ENCODE results near the gene TSTD2. TPM values are rescaled to one million over a fixed set of nuclear protein-coding genes. Genes with fewer than 3 reads are reported as not detected.

Gene TSTD2
- total and polyA plus RNA-seq, 5 donors from 2014 or later, result 5.5 to 21.5 (median 9.4) TPM

DNA sequence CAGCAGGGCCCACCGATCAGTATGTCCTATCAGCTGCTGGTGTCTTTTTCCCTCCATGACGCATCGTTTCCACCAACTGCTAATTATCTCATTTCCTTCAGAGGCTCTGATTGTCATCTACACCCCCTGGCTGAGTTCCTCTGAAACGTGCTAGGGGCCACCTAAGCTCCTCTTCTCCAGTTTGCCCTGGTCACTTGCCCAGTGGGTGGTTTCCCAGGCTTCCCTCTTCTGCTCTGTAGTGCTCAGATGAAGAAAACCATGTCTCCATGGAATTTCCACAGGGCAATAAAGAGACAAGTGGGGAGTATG, 65.3 kb downstream of the TSTD2 start:
- Histone ChIP-seq H3K4me3 (ENCODE audit: low read depth, low read length) (no peak overlapping the region), H3K27me3 (ENCODE audit: control insufficient read depth, insufficient read depth, low read length) (no peaks in the 10 kb centered on the region), H3K27ac (ENCODE audit: insufficient read depth, low read length, poor library complexity, severe bottlenecking) (no peak overlapping the region), H3K36me3 (ENCODE audit: control insufficient read depth, insufficient read depth, low read length) (no peaks in the 10 kb centered on the region), H3K4me1 (ENCODE audit: control insufficient read depth, insufficient read depth, low read length, poor library complexity, severe bottlenecking) (no peaks in the 10 kb centered on the region), H3K9me3 (ENCODE audit: control insufficient read depth in 2 of 2, low read length in 2 of 2) (no peaks in the 10 kb centered on the region)
- H3K4me3 Mint-ChIP-seq, result no peak overlapping the region
- ATAC-seq (ENCODE audit: low read depth in 2 of 2), result no peak
- H3K4me1 Mint-ChIP-seq, result peaks cover 0 to 3% (median 0%) of the 10 kb centered on the region in 4 donors
- DNase-seq, result no peak
- no peaks in the 10 kb centered on the region for H3K36me3 Mint-ChIP-seq
- H3K27me3 Mint-ChIP-seq, result peaks cover 5% of the 10 kb centered on the region
- H3K27ac Mint-ChIP-seq, result no peak overlapping the region
- H3K9me3 Mint-ChIP-seq, result peaks cover 0 to 1% (median 0%) of the 10 kb centered on the region in 7 donors

DNA sequence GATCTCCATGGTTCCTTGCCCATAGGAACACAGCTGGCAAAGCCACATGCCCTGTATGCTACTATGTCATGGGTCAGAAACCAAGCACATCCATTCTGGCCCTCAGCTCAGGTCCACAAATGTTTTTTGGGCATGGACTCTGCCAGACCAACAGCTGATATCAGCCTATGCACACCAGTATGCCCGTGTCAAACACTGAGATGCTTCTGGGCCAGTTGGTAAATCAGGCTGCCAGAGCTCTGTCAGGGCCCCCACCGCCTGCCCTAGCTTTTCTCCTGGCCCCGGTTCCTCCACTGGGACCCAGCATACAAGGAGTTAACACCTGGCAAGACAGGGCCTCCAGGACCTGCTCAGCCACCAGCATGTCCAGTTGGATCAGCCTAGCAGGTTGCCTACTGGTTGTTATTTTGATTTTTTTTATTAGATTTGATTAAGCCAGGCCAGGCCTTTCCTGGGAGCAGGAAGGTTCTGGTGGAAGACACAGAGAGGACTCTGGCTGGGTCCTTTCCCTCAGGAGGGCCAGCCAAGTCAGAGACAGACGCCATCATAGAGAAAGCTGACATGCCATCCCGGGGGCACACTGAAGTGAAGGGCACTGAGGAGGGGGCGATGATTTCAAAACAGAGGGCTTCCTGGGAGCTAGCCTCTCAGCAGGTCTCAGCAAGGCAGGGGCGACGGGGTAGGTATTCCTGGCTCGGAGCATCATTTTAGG, 65.8 kb downstream of the TSTD2 start:
- no peak overlapping the region for H3K27ac Mint-ChIP-seq
- ATAC-seq (ENCODE audit: low read depth in 2 of 2) (no peak), DNase-seq (no peak)
- H3K4me1 Mint-ChIP-seq, result peaks cover 0 to 3% (median 0%) of the 10 kb centered on the region in 4 donors
- no peak overlapping the region for H3K4me3 Mint-ChIP-seq
- peaks cover 5% of the 10 kb centered on the region for H3K27me3 Mint-ChIP-seq
- peaks cover 0 to 1% (median 0%) of the 10 kb centered on the region in 7 donors for H3K9me3 Mint-ChIP-seq
- Histone ChIP-seq H3K27me3 (ENCODE audit: control insufficient read depth, insufficient read depth, low read length) (no peaks in the 10 kb centered on the region), H3K4me1 (ENCODE audit: control insufficient read depth, insufficient read depth, low read length, poor library complexity, severe bottlenecking) (no peaks in the 10 kb centered on the region), H3K27ac (ENCODE audit: insufficient read depth, low read length, poor library complexity, severe bottlenecking) (no peak overlapping the region), H3K4me3 (ENCODE audit: low read depth, low read length) (no peak overlapping the region), H3K9me3 (ENCODE audit: control insufficient read depth in 2 of 2, low read length in 2 of 2) (no peaks in the 10 kb centered on the region), H3K36me3 (ENCODE audit: control insufficient read depth, insufficient read depth, low read length) (no peaks in the 10 kb centered on the region)
- no peaks in the 10 kb centered on the region for H3K36me3 Mint-ChIP-seq

DNA sequence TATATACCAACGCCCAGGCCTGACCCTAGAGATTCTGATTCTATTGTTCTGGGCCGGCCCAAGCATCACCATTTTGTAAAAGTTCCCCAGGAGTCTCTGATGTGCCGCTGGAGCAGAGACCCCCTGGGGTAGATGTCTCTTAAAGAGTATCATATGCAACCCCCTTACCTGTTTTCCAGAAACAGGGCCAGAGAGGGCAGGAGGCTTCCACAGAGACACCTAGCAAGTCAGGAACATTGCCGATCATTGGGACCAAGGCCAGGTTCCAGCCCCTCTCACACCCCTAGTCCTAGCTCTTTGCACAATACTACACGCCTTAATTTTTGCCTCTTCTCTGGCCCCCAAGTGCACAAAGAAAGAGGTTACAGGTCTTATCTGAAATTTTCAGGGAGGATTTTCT, 67.9 kb downstream of the TSTD2 start:
- no peak for ATAC-seq (ENCODE audit: low read depth in 2 of 2)
- Mint-ChIP-seq H3K27me3 (peaks cover 9% of the 10 kb centered on the region), H3K4me1 (no peaks in the 10 kb centered on the region), H3K4me3 (no peak overlapping the region), H3K27ac (no peak overlapping the region), H3K9me3 (peaks cover 0 to 1% (median 0%) of the 10 kb centered on the region in 7 donors), H3K36me3 (no peaks in the 10 kb centered on the region)
- H3K4me3 ChIP-seq (ENCODE audit: low read depth, low read length), result no peak overlapping the region
- no peaks in the 10 kb centered on the region for H3K27me3 ChIP-seq (ENCODE audit: control insufficient read depth, insufficient read depth, low read length)
- no peaks in the 10 kb centered on the region for H3K36me3 ChIP-seq (ENCODE audit: control insufficient read depth, insufficient read depth, low read length)
- H3K27ac ChIP-seq (ENCODE audit: insufficient read depth, low read length, poor library complexity, severe bottlenecking), result no peak overlapping the region
- no peaks in the 10 kb centered on the region for H3K9me3 ChIP-seq (ENCODE audit: control insufficient read depth in 2 of 2, low read length in 2 of 2)
- no peak for DNase-seq
- H3K4me1 ChIP-seq (ENCODE audit: control insufficient read depth, insufficient read depth, low read length, poor library complexity, severe bottlenecking), result no peaks in the 10 kb centered on the region

DNA sequence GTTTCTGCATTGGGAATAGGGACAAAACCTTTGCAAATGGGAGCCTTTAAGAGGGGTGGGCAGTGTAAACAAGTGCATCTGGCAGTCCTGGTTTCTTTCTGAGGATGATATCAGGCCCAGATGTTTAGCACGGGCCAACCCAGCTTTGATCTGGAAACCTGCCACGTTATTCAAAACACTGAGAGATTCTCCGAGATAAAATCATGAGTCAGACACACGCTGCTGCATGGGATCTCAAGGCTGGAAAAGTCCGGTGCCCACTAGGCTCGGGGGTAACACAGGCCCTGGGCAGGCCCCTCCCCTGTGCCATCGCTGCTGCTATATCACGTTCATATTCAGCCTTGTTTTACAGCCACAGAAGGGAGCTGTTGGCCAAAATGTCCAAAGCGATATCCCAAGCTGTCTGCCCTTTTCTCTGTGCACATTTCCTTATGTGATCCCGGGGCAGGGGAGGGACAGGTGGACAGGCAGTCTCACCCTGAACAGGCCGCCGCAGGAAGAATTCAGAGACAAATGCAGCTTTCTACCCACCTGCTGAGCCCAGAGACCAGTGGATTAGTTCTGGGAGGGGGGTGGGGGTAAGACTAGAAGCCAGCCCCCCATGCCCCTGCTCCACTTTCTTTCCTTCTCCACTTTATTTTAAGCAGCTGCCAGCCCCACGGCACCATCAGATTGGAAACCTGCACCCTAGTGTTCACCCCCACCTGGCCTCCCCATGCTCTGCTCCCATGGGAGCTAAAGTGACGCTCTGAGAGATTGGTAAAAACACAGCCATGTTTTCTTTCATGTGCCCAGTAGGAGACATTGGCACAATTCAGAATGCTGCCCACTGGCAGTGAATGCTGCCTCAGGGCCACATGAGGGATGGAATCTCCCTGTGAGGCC, 68.6 kb downstream of the TSTD2 start:
- no peak overlapping the region for H3K4me3 ChIP-seq (ENCODE audit: low read depth, low read length)
- DNase-seq (no peak), ATAC-seq (ENCODE audit: low read depth in 2 of 2) (no peak)
- no peak overlapping the region for H3K4me3 Mint-ChIP-seq
- H3K27me3 ChIP-seq (ENCODE audit: control insufficient read depth, insufficient read depth, low read length), result peaks cover 2% of the 10 kb centered on the region
- no peaks in the 10 kb centered on the region for H3K36me3 ChIP-seq (ENCODE audit: control insufficient read depth, insufficient read depth, low read length)
- no peak overlapping the region for H3K27ac Mint-ChIP-seq
- H3K36me3 Mint-ChIP-seq, result no peaks in the 10 kb centered on the region
- peaks cover 0 to 1% (median 0%) of the 10 kb centered on the region in 7 donors for H3K9me3 Mint-ChIP-seq
- no peak overlapping the region for H3K27ac ChIP-seq (ENCODE audit: insufficient read depth, low read length, poor library complexity, severe bottlenecking)
- H3K4me1 ChIP-seq (ENCODE audit: control insufficient read depth, insufficient read depth, low read length, poor library complexity, severe bottlenecking), result no peaks in the 10 kb centered on the region
- peaks cover 14% of the 10 kb centered on the region for H3K27me3 Mint-ChIP-seq
- no peaks in the 10 kb centered on the region for H3K4me1 Mint-ChIP-seq
- H3K9me3 ChIP-seq (ENCODE audit: control insufficient read depth in 2 of 2, low read length in 2 of 2), result no peaks in the 10 kb centered on the region

DNA sequence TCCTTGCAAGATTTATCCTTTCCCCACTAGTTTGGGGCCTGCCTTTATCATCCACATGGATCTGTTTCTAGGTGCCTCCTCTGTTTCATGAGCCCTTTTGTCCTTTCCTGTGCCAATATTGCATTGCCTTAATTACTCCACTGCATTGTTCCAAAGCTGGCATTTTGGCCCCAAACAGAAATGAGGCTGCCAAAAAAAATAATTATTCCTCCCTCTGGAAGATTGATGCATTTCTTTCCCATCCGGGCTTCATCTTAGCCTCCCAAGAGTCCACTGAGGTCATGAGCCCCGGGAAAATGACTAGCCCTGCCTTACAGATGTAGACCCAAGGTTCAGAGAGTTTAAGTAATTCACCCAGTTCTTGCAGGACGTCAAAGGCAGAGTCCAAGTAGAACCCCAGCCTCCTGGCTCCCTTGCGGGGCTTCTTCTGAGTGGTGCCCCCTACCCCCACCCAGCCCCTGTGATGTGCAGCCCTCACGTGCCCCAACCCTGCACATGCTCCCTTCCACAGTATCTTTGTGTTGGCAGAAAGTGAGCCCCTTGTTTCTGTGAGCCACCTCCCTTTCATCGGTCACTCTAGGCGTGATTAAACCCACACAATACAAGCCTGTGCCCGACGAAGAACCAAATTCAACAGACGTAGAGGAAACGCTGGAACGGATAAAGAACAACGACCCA, 69.6 kb downstream of the TSTD2 start:
- H3K36me3 Mint-ChIP-seq, result no peaks in the 10 kb centered on the region
- peaks cover 14% of the 10 kb centered on the region for H3K27me3 Mint-ChIP-seq
- no peak overlapping the region for H3K4me3 Mint-ChIP-seq
- H3K9me3 ChIP-seq (ENCODE audit: control insufficient read depth in 2 of 2, low read length in 2 of 2), result no peaks in the 10 kb centered on the region
- ATAC-seq (ENCODE audit: low read depth in 2 of 2) (no peak), DNase-seq (no peak)
- H3K27me3 ChIP-seq (ENCODE audit: control insufficient read depth, insufficient read depth, low read length), result peaks cover 2% of the 10 kb centered on the region
- no peaks in the 10 kb centered on the region for H3K36me3 ChIP-seq (ENCODE audit: control insufficient read depth, insufficient read depth, low read length)
- no peak overlapping the region for H3K27ac ChIP-seq (ENCODE audit: insufficient read depth, low read length, poor library complexity, severe bottlenecking)
- no peak overlapping the region for H3K27ac Mint-ChIP-seq
- H3K4me1 Mint-ChIP-seq, result peaks cover 0 to 7% (median 5%) of the 10 kb centered on the region in 4 donors
- no peaks in the 10 kb centered on the region for H3K4me1 ChIP-seq (ENCODE audit: control insufficient read depth, insufficient read depth, low read length, poor library complexity, severe bottlenecking)
- no peak overlapping the region for H3K4me3 ChIP-seq (ENCODE audit: low read depth, low read length)
- H3K9me3 Mint-ChIP-seq, result peaks cover 0 to 1% (median 0%) of the 10 kb centered on the region in 7 donors

DNA sequence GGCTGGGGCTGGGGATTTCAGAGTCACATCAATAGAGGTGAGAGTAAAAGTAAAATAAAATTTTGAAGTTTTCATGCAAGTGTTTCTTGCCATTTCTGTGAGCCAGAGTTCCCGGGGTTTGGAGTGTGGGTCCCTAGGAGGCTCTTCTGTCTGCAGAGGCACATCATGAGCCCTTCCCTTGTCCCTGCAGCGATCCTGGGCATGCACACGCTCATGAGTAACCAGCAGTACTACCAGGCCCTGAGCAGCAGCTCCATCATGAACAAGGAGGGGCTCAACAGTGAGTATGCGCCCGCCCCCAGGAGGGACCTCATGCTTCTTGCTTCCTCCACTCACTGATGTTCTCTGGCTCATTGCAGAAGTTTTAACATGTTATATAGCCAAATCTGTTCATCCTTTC, 70.6 kb downstream of the TSTD2 start:
- Mint-ChIP-seq H3K4me1 (peaks cover 0 to 7% (median 5%) of the 10 kb centered on the region in 4 donors), H3K9me3 (no peaks in the 10 kb centered on the region), H3K27me3 (peaks cover 18% of the 10 kb centered on the region), H3K27ac (no peak overlapping the region), H3K36me3 (no peaks in the 10 kb centered on the region), H3K4me3 (no peak overlapping the region)
- H3K36me3 ChIP-seq (ENCODE audit: control insufficient read depth, insufficient read depth, low read length), result no peaks in the 10 kb centered on the region
- DNase-seq (no peak), ATAC-seq (ENCODE audit: low read depth in 2 of 2) (no peak)
- no peaks in the 10 kb centered on the region for H3K4me1 ChIP-seq (ENCODE audit: control insufficient read depth, insufficient read depth, low read length, poor library complexity, severe bottlenecking)
- no peak overlapping the region for H3K4me3 ChIP-seq (ENCODE audit: low read depth, low read length)
- peaks cover 2% of the 10 kb centered on the region for H3K27me3 ChIP-seq (ENCODE audit: control insufficient read depth, insufficient read depth, low read length)
- no peak overlapping the region for H3K27ac ChIP-seq (ENCODE audit: insufficient read depth, low read length, poor library complexity, severe bottlenecking)
- H3K9me3 ChIP-seq (ENCODE audit: control insufficient read depth in 2 of 2, low read length in 2 of 2), result no peaks in the 10 kb centered on the region

DNA sequence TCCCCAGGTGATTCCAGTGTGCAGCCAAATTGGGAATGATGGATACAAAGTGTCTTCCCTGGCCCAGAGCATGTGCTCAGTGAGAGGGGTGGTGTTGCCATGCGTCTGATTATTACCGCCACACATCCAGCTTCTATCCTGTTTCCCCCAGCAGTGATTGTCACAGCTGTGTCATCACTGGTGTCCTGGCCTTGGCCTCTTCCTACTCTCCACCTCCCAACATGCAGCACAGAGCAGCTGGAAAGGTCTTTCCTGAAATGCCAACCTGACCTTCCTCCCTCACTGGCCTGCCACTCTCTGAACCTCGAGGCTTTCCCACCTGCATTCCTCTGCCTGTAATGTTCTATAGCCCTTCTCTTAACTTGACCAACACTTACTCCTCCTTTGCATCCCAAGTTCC, 71.7 kb downstream of the TSTD2 start:
- peaks cover 0 to 7% (median 5%) of the 10 kb centered on the region in 4 donors for H3K4me1 Mint-ChIP-seq
- DNase-seq (no peak), ATAC-seq (ENCODE audit: low read depth in 2 of 2) (no peak)
- no peaks in the 10 kb centered on the region for H3K9me3 Mint-ChIP-seq
- Histone ChIP-seq H3K27me3 (ENCODE audit: control insufficient read depth, insufficient read depth, low read length) (peaks cover 2% of the 10 kb centered on the region), H3K4me1 (ENCODE audit: control insufficient read depth, insufficient read depth, low read length, poor library complexity, severe bottlenecking) (no peaks in the 10 kb centered on the region), H3K4me3 (ENCODE audit: low read depth, low read length) (no peak overlapping the region), H3K27ac (ENCODE audit: insufficient read depth, low read length, poor library complexity, severe bottlenecking) (no peak overlapping the region), H3K36me3 (ENCODE audit: control insufficient read depth, insufficient read depth, low read length) (no peaks in the 10 kb centered on the region), H3K9me3 (ENCODE audit: control insufficient read depth in 2 of 2, low read length in 2 of 2) (no peaks in the 10 kb centered on the region)
- no peaks in the 10 kb centered on the region for H3K36me3 Mint-ChIP-seq
- H3K4me3 Mint-ChIP-seq, result no peak overlapping the region
- peak overlapping the region in 1 of 3 donors; percentile 28 for H3K27ac Mint-ChIP-seq
- H3K27me3 Mint-ChIP-seq, result peaks cover 18% of the 10 kb centered on the region
